ENCODE data around the gene CNPY4.

DNA sequence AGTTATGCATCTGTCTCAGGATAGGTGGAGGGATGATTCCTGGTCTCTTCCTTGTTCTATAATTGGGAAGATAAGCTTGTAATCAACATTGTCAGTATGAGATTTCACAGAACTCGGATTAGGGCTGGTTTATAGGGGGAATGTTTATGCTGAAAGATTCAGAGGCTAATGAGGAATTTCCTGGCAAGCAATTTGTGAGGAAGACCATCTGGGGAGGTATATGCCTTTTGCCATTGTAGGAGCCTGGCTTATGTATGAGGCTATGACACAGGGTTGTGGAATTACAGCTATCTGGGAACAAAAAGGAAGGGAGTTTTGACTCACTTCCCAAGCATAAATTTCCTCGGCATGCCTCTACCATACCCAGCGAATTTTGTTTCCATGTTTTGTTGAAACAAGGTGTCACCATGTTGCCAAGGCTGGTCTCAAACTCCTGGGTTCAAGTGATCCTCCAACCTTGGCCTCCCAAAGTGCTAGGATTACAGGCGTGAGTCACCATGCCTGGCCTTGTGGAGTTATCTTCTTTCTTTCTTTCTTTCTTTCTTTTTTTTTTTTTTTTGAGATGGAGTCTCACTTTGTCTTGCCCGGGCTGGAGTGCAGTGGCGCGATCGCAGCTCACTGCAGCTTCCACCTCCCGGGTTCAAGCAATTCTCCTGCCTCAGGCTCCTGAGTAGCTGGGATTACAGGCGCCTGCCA lies 32.2 kb upstream of the CNPY4 start:
- TF ChIP-seq POLR2AphosphoS5 (IDR thresholded peaks at IDR 0.05) (no peak), EZH2 (IDR thresholded peaks at IDR 0.05; ENCODE audit: borderline replicate concordance, insufficient read depth, low read length, poor library complexity, severe bottlenecking) (no peak)
- TF ChIP-seq, protein P1, sequence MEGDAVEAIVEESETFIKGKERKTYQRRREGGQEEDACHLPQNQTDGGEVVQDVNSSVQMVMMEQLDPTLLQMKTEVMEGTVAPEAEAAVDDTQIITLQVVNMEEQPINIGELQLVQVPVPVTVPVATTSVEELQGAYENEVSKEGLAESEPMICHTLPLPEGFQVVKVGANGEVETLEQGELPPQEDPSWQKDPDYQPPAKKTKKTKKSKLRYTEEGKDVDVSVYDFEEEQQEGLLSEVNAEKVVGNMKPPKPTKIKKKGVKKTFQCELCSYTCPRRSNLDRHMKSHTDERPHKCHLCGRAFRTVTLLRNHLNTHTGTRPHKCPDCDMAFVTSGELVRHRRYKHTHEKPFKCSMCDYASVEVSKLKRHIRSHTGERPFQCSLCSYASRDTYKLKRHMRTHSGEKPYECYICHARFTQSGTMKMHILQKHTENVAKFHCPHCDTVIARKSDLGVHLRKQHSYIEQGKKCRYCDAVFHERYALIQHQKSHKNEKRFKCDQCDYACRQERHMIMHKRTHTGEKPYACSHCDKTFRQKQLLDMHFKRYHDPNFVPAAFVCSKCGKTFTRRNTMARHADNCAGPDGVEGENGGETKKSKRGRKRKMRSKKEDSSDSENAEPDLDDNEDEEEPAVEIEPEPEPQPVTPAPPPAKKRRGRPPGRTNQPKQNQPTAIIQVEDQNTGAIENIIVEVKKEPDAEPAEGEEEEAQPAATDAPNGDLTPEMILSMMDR (IDR thresholded peaks at IDR 0.05; ENCODE audit: poor library complexity, severe bottlenecking) = no peak
